ENCODE data around the gene ACTN1.
"Not testable (repeated sequence)": the region's sequence is repeated elsewhere in the genome, so short reads cannot be mapped to it uniquely, and the experiment has no call there.

ACTN1 gene

DNA sequence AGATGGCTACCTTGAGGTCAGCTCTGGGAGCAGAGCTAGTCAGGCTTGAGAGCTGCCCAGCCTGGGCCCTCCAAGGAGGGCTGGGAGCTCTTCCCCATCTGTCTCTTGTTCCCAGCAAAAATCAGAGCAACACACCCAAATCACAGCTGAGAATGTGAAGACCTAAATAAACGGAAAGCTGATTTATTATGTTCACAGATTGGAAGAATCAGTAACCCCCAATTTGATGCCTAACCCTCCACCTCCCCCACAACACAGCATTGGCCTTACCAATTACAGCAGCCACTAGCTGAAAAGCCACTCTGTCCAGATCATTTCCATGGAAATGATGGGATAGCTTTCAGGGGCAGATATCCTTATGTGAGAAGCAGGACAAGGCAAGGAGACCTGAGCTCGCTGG, 7.1 kb upstream of the ACTN1 start:
- DNase-seq: no peak

DNA sequence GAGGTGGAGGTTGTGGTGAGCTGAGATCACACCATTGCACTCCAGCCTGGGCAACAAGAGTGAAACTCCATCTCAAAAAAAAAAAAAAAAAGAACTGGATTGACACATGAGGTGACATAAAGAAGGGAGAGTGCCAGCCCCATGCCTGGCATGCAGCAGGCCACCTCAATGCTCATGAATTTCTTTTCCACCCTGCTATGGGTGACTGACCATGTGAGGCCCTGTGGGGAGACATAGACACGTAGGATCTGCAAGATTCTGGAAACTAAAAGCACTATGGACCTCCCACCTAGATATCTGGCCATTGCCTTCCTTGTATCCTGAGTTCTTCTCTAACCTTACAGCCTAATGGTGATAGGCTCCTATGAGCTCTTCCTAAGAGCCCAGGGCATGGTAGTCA, 5.6 kb upstream of the ACTN1 start:
- no peak for DNase-seq

DNA sequence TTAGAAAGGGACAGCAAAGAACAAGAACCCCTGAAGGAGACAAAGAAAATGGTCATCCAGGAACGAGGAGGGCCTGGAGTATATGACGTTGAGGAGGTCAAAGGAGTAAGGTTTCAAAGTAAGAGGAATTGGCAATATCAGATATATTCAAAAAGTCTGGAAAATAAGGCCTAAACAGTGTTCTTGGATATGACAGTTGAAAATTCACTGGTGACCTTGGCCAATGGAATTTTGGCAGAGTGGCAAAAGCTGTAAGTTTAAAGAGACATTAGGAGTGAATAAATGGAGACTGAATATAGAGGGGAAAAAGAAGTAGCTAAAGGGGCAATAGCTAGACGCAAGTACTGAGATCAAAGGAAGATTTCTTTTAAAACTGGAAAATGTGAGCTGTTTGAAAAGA, 4.1 kb upstream of the ACTN1 start:
- no peak for DNase-seq

DNA sequence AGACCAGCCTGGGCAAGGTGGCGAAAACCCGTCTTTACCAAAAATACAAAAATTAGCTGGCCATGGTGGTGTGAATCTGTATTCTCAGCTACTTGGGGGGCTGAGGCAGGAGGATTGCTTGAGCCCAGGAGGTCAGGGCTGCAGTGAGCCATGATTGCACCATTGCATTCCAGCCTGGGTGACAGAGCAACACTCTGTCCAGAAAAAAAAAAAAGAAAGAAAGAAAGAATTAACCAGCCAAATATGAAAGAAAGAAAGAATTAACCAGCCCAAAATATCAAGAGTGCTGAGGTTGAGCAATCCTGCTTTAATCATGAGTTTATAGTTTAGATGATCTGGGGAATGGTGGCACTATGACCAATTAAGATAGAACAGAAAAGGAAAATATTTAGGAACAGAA, 3.5 kb upstream of the ACTN1 start:
- no peak for DNase-seq

DNA sequence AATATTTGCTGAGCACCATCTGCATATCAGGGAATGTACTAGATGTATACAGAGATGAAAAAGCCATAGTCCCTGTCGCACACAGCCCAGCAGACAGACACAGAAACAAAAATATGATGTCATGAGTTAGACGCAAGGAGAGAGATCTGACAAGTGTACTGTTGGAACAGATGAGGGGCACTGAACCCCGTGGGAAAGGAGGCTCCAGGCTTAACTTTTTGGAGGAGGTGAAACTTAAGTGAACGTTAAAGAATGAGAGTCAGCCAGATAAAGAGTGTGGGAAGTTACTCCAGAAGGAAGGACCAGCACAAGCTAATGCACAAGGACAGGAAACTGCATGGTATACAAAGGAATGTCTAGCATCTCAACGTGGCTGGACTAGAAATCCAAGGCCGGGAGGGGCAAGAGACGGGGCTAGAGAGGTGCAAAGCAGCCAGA, 2.5 kb upstream of the ACTN1 start:
- no peak for DNase-seq

DNA sequence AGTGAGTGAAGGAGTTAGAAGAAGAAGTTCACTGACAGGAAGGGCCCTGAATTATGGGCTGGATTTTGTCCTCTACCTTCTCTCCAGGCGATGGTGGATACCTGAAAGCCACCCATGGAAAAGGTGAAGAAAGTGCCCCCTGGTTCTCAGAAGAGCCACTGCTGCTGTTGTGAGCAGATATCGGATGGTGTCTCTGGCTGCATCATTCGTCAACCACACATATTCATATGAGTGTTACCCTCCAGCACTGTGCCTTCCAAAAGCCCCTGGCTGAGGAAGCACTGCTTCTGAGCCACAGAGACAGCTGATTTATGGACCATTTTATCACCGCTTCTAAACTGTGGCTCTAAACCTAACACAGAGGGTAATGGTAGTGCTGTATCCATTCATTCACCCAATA, 2.0 kb upstream of the ACTN1 start:
- DNase-seq: no peak

DNA sequence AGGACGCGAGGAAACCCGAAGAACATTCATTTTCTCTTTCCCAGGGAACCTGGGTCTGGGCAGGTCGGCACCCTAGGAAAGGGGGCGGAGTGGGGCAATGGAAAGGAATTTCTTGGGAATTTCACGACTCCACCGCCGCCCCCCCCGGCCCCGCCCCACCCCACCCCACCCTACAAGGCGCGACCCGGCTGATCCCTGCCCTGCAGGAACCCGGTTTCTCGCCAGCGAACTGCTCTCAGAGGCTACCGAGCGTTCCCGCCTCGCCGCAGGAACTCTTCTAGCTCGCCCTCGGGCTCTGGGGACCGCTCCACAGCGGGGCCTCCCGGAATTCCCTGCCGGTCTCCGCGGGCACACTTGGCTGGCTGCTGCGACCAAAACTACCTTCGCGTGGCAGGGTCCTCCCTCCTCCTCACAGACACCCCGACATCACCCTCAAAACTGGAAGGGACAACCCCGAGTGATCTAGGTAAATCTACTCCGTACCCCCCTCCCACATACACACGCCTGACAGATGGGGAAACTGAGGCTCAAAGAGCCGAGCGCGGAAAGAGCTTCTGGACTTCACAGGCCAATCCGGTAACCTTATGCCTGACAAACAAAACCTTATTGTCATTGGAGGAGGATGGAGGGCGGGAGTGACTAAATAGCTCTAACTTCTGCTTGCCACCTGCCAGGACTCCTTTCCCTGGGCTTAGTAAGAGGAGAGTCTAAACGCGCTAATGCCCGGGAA, 785 bp upstream of the ACTN1 start:
- DNase-seq: peak in 1 of 2 experiments; percentile 17

DNA sequence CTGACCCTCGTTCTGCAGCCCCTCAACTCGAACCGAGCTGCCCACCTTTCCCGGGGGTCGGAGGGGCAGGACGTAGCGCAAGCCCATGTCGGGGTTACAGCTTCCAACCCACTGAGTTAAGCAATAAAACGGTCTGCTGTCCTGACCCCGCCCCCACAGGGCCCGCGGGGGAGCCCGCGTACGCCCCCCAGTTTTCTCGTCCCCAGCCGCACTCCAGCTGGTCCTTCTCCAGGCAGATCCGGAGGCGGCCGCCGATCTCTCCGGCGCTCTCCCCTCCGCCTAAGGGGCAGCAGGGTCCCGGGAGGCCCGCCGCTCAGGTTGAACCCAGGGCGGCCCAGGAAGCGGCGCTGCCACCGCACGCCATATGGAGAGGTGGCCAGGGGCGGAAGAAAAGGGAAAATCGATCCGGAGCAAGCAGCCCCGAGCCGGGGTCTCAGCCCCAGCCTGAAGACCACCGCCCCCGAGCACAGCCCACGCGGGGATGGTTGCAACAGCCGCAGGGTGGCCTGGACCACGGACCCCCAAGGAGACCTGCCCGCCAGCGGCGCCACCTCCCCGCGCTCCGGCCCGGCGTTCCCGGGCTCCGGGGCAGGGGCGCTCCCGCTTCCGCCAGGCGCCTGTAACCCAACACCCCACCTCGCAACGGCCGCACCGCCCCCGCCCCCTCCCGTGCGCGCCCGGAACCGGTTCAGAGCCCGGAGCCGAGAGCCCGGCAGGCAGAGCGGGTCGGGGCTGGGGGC, 760 bp downstream of the ACTN1 start:
- peak; percentile 49 to 58 for DNase-seq

DNA sequence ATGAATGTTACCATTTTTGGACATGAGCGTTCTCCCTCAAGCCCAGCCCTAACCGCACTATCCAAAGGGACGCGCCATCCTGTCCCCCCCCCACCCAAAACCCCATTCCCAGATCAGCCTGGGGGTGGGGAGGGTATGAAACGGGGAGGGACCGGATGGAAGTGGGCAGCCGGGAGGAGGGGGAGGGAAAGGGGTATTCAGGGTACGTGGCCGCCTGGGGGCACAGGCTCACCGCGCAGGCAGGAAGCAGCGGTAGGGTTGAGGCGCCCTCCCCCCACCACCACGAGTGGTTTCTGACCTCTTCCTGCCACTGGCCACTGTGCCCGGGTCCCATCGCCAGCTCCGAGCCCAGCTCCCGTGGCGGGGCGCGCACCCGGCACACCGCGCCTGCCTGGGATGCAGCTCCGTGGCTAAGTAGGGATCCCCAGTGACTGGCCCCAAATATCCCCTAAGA, 1.4 kb downstream of the ACTN1 start:
- DNase-seq: peak; percentile 65 to 74

DNA sequence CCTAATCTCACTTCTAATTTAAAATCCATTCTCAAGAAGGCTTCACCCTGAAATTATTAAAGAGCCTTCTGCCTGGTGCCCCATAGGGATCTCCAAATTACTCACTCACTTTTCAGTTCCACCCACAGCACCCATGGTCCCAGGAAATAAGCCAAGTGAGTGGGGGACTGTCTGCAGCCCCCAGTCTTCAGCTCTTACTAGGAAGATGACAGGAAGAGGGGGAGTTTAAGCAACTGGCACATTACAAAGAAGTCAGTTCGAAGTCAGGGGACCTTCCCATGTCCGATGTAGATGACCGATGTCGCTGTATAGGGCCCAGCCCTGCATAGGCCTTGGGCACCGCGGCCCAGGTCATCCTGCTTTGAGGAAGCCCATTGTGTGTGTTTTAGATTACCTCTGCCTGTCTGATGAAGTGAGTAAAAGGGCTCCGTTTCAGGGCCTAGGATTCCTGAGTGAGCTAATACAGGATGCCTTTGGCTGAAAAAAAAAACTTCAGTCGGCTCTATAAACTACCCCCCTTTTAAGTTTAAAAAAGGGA, 1.9 kb downstream of the ACTN1 start:
- peak; percentile 28 to 38 for DNase-seq

DNA sequence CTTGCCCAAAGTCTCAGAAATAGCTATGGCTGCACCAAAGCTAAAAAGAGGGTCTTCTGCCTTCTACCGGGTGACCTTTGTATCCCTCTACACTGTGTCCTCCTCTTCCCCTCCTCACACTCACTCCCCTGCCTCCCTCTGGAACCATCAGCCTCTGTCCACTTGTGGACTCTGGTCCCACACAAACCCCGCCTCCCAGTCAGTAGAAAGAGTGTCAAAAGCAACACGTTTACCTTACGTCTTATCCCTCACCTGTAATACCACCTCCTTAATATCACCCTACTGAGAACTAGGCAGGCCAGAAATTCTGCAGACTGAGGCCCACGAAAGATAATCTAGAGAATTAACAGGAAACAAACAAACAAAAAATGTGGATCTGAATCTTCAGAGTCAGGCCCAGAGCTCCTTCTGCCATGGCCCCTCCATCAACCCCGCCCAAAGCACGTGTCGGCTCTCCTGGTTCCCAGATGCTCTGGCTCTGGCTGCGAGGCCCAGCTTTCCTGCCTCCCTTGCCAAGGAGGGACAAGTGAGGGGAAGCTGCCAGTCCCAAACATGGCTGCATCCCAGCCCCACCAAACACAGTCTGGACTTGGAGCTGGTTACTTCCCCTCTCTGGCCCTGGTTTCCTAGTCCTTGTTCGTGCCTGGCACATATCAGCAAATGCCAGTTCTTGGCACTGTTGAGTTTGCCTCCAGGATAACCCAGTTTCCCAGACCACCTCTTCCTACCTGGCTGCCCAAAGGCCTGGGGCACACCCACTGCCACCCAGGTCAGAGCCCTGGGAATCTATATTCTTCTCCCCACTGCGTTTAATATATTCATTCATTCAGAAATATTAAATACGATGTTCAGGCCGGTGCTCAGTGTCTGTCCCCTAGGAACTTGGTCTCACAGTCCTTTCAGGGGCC, 2.7 kb downstream of the ACTN1 start:
- no peak for DNase-seq

DNA sequence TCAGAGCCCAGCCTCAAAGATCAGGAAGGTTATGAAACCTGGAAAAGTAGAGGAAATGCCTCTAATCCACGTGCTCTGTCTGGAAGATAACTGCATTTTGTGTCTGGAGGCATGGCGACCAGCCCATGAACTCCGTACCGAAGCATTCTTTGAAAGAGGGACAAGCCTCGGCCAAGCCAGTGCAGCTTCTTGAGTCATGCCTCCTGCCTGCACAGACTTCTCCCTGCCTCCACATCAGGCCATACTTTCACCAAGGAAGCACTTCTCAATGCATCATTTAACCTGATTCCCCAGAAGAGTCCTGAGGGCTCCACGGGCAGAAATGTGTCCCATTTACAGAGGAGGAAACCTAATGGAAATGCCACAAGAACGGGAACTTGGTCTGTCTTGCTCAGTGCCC, 3.4 kb downstream of the ACTN1 start:
- DNase-seq: no peak

DNA sequence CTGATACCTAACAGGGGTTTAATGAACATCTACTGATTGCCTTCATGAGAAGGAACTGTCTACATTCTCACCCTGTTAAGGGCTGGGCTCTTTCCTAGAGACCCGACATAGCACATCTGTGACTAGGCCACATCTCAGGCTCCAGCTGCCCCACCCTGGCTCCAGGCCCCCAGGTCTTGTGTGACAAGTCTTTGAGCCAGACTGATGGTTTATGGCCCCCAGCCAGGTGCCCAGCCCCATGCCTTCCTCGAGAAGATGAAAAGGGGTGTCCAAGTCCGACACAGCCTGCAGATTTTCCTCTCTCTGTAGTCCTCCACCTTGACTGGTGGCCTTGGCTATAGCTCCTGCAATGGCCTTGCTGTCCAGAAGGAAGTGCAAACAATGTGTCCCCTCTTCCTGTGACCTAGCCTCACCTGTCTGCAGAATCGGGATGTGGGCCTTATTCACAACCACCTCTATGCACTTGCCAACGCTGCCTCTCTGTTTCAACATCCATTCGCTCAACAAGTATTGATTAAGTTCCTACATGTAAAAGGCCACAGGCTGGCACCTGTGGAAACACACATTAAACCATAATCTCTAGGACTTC, 4.2 kb downstream of the ACTN1 start:
- no peak for DNase-seq

DNA sequence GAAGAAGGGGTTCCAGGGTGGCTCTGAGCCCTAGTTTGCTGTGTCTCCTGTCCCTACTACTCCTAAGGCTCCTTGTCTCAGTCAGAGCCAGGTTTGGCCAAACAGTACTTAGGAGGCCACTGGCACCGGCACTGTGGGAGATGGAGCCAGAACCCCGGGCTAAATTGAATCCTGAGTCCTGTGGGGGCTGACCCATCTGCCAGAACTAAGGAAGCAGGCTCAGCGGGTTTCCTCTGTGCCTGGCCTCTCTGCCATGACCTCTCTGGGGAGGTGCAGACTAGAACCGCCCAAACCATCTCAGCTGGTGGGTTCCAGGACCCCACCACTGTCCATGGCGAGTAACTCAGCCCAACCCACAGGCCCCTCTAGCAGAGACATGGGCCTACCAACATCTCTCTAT, 5.5 kb downstream of the ACTN1 start:
- DNase-seq: no peak

DNA sequence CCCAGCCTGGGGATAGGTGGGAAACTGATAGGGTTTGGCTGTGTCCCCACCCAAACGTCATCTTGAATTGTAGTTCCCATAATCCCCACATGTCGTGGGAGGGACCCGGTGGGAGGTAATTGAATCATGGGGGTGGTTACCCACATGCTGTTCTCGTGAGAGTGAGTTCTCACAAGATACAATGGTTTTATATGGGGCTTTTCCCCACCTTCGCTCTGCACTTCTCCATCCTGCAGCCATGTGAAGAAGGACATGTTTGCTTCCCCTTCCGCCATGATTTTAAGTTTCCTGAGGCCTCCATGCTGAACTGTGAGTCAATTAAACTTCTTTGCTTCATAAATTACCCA, 5.9 kb downstream of the ACTN1 start:
- not testable (repeated sequence) for DNase-seq

DNA sequence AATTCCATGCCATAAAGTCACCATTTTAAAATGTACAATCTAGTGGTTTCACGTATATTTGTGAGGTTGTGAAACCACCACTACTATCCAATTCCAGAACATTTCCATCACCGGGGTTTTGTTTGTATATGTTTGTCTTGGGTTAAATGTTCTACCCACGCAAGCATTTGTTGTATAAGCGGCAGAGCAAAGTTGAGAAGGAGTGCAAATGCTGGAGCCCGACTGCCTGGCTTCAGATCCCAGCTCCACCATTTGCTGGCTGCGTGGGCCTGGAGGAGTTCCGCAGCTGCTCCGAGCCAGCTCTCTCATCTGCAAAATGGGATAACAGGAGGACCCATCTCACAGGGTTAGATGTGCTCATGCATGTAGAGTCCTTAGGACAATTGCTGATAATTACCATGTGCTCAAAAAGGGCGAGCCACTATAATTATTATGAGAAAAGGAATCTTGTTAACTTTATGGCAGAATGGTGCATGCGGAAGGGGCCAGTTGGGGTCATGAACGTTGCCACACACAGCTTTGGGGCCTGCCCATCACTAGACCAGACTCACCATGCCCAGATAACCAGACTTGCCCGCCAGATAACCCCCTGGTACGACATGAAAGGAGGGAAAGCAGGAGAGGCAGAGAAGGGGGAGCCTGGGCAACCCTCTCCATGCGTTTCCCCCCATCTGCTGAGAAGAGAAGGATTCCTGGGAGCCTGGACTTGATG, 6.4 kb downstream of the ACTN1 start:
- no peak for DNase-seq

DNA sequence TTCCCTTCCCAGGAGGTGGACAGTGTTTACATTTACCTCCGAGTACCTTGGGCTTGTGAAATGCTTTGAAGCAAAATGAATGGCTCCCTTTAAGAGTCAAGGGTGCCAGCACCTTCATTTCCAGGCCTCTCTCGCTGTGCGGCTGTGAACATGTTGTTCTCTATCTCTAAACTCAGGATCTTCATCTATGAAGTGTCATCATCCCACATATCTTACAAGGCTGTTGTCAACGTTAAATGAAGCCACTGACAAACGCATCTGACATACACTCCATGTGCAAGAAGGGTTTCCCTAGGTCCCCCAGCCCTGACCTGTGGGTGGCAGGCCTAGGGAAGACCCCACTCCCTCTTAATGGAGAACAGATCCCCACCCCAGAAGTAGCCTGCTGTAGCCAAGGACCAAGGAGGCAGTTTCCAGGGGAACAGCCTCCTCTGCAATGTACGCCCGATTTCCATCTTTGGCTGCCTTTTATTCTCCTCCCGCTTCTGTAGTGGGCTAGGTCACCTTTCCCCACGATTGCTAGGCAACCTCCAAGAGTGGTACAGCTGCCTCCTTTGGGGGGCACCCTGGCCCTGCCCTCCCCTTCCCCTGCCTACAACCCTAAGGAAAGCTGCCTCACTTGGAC, 7.6 kb downstream of the ACTN1 start:
- no peak for DNase-seq

DNA sequence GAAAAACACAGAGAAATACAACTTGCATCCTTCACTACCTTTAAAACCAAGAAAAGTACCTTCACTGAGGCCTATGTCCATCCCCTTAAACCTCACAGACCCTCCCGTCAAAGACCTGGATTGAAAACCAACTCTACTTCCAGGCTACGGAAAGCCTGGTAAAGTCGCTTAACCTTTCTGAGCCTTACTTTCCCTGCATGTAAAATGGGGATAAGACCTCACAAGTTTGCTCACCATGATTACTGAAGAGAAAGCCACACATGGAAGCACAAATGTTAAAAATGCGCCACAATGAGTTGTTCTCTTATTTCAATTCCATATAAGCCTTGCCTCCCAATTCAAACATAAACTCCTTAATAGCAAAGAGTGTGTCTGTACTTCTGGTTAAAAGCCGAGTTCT, 8.4 kb downstream of the ACTN1 start:
- no peak for DNase-seq

DNA sequence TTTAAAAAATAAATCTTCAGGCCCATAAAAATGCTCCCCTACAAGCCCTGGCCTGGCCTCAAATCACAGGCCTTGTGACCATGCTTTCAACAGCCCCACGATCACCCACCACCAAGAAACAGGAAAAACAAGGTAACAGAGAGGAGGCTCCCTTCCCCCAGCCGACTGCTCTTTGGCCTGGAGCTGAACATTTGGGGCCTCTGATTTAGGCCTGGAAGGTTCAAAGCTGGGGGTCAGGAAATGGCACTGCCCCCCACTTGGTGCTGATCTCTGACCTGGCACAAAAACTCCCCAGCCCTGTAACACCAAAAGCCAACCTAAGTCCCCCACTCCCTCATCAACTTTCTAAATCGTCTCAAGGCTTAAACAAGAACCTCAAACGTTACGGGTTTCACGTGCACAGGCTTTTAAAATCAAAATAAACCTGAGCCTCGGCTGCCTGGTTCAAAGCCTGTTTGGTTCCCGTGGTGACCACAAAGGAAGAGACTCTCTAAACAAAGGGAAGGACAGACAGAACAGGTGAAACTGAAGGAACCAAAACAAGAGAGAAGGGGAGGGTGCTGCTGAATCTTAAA, 9.0 kb downstream of the ACTN1 start:
- DNase-seq: no peak

DNA sequence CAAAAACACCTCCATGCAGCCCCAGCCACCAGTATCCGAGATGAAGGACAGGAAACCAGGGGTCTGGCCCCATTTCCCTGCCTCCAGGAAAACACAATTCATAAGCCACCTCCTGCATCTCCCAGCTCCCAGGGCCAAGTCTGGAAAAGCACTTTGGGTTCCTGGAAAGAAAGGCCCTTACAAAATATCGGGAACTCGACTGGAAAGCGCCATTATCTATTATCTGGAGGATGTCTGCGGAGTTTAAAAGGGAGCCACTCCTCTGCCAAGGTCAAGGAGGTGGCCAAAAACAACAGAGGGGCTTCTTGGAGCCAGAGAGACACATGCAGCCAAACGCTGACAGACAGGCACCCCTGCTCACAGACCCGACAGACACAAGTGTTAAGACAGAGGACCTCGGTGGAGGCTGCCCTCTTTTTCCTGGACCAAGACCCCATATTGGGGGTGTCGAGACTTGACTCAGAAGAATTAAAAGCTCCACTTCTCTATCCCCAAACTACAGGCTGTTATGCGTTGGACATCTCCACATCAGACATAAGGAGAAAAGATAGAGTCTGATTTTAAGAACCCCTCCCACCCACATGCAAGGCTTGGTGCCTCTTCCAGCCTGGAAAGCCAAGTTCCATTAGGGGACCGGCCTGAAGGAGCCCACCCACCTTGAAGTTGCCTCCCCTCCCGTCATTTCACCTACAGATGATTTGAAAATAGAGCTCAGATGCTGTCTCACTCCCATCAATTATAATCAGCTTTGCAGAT, 9.6 kb downstream of the ACTN1 start:
- no peak for DNase-seq

DNA sequence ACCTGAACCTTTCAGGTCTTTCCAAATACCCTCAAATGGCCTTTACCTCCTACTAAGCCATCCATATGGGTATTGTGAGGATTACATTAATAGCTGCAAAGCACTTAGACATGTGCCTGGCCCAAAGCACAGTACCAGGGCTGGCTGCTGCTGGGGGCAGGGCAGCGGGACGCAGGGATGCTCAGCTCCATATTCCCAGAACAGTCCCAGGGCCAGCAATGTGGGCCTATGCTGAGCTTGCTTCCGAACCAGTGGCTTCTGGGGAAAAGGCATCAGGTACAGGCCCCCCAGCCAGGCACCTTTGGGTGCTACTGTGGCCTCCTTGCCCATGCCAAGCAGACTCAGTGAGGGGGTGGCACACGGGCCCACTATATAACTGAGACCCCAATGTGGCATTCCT, 10.4 kb downstream of the ACTN1 start:
- DNase-seq: no peak

Measured in activated CD4-positive, alpha-beta T cell treated with anti-CD3 and anti-CD28 coated beads, Interleukin-2, amount 50 U/mL, for 48 hours (primary cell).